GM19035 (cell line): ENCODE measurements around the gene CRYBA1.

Experiments
- ATAC-seq: cut with Tn5 transposase; IDR thresholded peaks from one replicate; pipeline ENCODE4 v1.9.1; 2021; ENCODE audit not compliant: unreplicated experiment

Gene CRYBA1

GRCh38 chr17:29278692-29279091 is 32.0 kb downstream of the CRYBA1 start:
- no peak for ATAC-seq

GRCh38 chr17:29279397-29280070 is 32.9 kb downstream of the CRYBA1 start:
- no peak for ATAC-seq

- ATAC-seq: no peak
Measured at GRCh38 chr17:29283496-29283895, 36.8 kb downstream of the CRYBA1 start.

GRCh38 chr17:29283961-29284360 is 37.3 kb downstream of the CRYBA1 start:
- no peak for ATAC-seq

GRCh38 chr17:29289852-29290251 is 43.2 kb downstream of the CRYBA1 start:
- no peak for ATAC-seq

GRCh38 chr17:29291163-29291752 is 44.6 kb downstream of the CRYBA1 start:
- no peak for ATAC-seq

GRCh38 chr17:29292071-29292991 is 45.7 kb downstream of the CRYBA1 start:
- no peak for ATAC-seq

GRCh38 chr17:29292992-29293889 is 46.6 kb downstream of the CRYBA1 start:
- ATAC-seq: no peak

GRCh38 chr17:29293890-29294579 is 47.4 kb downstream of the CRYBA1 start, which contains the start of gene NUFIP2:
Gene NUFIP2, minus strand, starts transcription at chr17:29294148. Its CDS starts 89 bp downstream, at chr17:29294059.
- ATAC-seq: peak; percentile 80

- ATAC-seq: no peak
Measured at GRCh38 chr17:29294580-29294900, 47.9 kb downstream of the CRYBA1 start.

- ATAC-seq: no peak
Measured at GRCh38 chr17:29295420-29295819, 48.8 kb downstream of the CRYBA1 start.

- no peak for ATAC-seq
Measured at GRCh38 chr17:29299031-29299430, 52.4 kb downstream of the CRYBA1 start.

GRCh38 chr17:29303386-29303785 is 56.7 kb downstream of the CRYBA1 start:
- no peak for ATAC-seq
